SK-N-SH treated with all-trans-retinoic acid at 6 μM for 48 hours (cell line): Measurements from ENCODE around the gene INSYN2B.

Experiments used
- PPARA ChIP-seq: fragments of 250-450 bp; sonication (Bioruptor Pico); IDR thresholded peaks from 2 replicates; pipeline ENCODE4 v1.5.0; 2020; ENCODE audit warnings: mild to moderate bottlenecking, borderline replicate concordance
- TF ChIP-seq, protein P1 (sequence below): fragments of 250-450 bp; sonication (Bioruptor Pico); IDR thresholded peaks from 2 replicates; pipeline ENCODE4 v1.8.0; 2020; ENCODE audit warnings: mild to moderate bottlenecking, moderate library complexity, borderline replicate concordance

GRCh38 chr5:169893010-169893409 is 87.3 kb downstream of the INSYN2B start:
- TF ChIP-seq PPARA (CRISPR knock-in tag): no peak
- TF ChIP-seq, protein P1, sequence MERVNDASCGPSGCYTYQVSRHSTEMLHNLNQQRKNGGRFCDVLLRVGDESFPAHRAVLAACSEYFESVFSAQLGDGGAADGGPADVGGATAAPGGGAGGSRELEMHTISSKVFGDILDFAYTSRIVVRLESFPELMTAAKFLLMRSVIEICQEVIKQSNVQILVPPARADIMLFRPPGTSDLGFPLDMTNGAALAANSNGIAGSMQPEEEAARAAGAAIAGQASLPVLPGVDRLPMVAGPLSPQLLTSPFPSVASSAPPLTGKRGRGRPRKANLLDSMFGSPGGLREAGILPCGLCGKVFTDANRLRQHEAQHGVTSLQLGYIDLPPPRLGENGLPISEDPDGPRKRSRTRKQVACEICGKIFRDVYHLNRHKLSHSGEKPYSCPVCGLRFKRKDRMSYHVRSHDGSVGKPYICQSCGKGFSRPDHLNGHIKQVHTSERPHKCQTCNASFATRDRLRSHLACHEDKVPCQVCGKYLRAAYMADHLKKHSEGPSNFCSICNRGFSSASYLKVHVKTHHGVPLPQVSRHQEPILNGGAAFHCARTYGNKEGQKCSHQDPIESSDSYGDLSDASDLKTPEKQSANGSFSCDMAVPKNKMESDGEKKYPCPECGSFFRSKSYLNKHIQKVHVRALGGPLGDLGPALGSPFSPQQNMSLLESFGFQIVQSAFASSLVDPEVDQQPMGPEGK (CRISPR knock-in tag): no peak
